Measurements from ENCODE around the gene KRT79.

Gene KRT79

GRCh38 chr12:52871291-52872039, 37.4 kb upstream of the KRT79 start:
- no peak overlapping the region for H3K27ac ChIP-seq (replicated peaks)
- no peak overlapping the region for H3K4me3 ChIP-seq (replicated peaks; ENCODE audit: insufficient read depth, low read length)
- TF ChIP-seq POLR2AphosphoS5 (IDR thresholded peaks at IDR 0.05; ENCODE audit: low read depth) (no peak), SPI1 (IDR thresholded peaks at IDR 0.05; ENCODE audit: borderline replicate concordance, low read depth) (no peak), REST (IDR thresholded peaks at IDR 0.05; ENCODE audit: insufficient replicate concordance, low read depth) (no peak), GABPA (IDR thresholded peaks at IDR 0.05; ENCODE audit: low read depth) (no peak)
- TF ChIP-seq, protein P1, sequence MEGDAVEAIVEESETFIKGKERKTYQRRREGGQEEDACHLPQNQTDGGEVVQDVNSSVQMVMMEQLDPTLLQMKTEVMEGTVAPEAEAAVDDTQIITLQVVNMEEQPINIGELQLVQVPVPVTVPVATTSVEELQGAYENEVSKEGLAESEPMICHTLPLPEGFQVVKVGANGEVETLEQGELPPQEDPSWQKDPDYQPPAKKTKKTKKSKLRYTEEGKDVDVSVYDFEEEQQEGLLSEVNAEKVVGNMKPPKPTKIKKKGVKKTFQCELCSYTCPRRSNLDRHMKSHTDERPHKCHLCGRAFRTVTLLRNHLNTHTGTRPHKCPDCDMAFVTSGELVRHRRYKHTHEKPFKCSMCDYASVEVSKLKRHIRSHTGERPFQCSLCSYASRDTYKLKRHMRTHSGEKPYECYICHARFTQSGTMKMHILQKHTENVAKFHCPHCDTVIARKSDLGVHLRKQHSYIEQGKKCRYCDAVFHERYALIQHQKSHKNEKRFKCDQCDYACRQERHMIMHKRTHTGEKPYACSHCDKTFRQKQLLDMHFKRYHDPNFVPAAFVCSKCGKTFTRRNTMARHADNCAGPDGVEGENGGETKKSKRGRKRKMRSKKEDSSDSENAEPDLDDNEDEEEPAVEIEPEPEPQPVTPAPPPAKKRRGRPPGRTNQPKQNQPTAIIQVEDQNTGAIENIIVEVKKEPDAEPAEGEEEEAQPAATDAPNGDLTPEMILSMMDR (IDR thresholded peaks at IDR 0.05; ENCODE audit: insufficient read depth, low read length): no peak
- DNase-seq (ENCODE audit: low read depth in 1 of 2, low spot score in 1 of 2): no peak
- H3K27me3 ChIP-seq (ENCODE audit: insufficient read depth, poor library complexity, severe bottlenecking): peaks cover 2% of the 10 kb centered on the region

DNA sequence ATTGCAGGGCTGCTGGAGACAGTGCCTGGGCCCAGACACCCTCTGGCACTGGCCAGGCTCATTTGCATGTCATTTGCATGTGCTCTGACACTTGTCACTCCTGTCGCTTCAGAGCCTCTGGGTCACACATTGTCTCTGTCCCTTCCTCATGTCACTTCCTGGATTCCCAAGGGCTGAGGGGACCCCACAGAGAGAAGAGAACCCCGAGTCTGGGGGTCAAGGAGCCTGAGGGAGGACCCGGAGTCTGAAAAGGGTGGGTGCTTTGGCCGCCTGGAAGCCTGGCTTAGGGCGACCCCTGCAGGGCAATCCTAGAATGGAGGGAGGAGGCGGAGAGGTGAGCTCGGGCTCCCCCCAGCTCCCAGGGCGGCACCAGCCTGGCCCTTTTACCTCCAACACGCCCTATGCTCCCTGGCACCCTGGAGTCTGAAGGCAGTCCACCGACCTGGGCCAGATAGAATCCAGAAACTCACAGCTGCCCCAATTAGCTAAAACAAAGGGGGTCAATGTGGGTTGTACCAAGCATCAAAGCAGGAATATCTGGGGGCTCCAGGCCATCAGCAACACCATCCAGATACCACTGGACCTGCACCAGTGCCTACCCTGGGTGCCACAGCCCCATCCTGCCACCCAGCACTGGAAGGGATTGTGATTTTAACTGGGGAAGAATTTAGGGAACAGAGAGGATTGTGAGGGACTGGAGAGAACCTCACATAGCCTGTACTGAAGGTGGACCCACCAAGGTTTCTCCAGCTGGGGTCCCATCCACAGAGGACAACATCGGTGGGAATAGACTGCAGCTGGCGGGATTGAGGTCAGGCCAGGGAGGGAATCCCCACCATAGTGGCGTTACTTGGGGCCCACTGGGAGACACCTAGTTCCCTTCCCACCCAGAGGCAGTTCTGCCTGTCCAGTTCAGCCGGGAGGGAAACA, 36.5 kb upstream of the KRT79 start:
- Histone ChIP-seq H3K27me3 (ENCODE audit: insufficient read depth, poor library complexity, severe bottlenecking) (peaks cover 2% of the 10 kb centered on the region), H3K27ac (replicated peaks) (no peak overlapping the region), H3K4me3 (replicated peaks; ENCODE audit: insufficient read depth, low read length) (no peak overlapping the region)
- TF ChIP-seq SPI1 (IDR thresholded peaks at IDR 0.05; ENCODE audit: borderline replicate concordance, low read depth) (no peak), POLR2AphosphoS5 (IDR thresholded peaks at IDR 0.05; ENCODE audit: low read depth) (no peak), REST (IDR thresholded peaks at IDR 0.05; ENCODE audit: insufficient replicate concordance, low read depth) (no peak), GABPA (IDR thresholded peaks at IDR 0.05; ENCODE audit: low read depth) (no peak)
- TF ChIP-seq, protein P1 (IDR thresholded peaks at IDR 0.05; ENCODE audit: insufficient read depth, low read length): peak; percentile 89
- peak in 1 of 2 experiments; percentile 55 for DNase-seq (ENCODE audit: low read depth in 1 of 2, low spot score in 1 of 2)

DNA sequence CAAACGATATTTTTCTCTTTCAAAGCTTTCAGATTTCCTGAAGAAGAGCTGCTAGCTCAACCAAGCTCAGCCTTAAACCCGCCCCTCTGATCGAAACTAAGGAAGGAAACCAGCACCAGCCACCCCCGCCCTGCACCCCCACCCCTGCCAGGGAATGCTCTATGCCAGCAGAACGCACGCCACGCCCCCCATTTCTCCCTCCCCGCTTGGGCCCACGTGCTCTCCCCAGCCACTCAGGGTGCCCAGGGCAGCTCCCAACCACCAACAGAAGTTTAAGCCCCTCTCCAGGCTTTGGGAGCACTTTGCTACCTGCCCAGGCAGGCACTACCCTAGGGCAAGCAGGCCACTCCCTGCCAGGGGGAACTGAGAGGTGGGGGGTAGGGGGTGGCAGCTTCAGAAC, 33.5 kb upstream of the KRT79 start:
- Histone ChIP-seq H3K27ac (replicated peaks) (no peak overlapping the region), H3K27me3 (ENCODE audit: insufficient read depth, poor library complexity, severe bottlenecking) (no peaks in the 10 kb centered on the region)
- DNase-seq (ENCODE audit: low read depth in 1 of 2, low spot score in 1 of 2): no peak

More for the DNA sequence above, 33.5 kb upstream of the KRT79 start:
- TF ChIP-seq REST (IDR thresholded peaks at IDR 0.05; ENCODE audit: insufficient replicate concordance, low read depth) (no peak), GABPA (IDR thresholded peaks at IDR 0.05; ENCODE audit: low read depth) (no peak), SPI1 (IDR thresholded peaks at IDR 0.05; ENCODE audit: borderline replicate concordance, low read depth) (no peak), POLR2AphosphoS5 (IDR thresholded peaks at IDR 0.05; ENCODE audit: low read depth) (no peak)
- TF ChIP-seq, protein P1 (IDR thresholded peaks at IDR 0.05; ENCODE audit: insufficient read depth, low read length): no peak
- no peak overlapping the region for H3K4me3 ChIP-seq (replicated peaks; ENCODE audit: insufficient read depth, low read length)
